H1 (cell line): ENCODE data around the gene SIPA1L3. TPM values are rescaled to one million over a fixed set of nuclear protein-coding genes. Genes with fewer than 3 reads are reported as not detected.

Experiments
- CTCF ChIA-PET: fragments of 300-600 bp; sonication (Branson Sonifier 250); formaldehyde crosslinking; loops from one replicate; lab custom pipeline; 2021; ENCODE audit not compliant: partially characterized antibody; lab: Charles Lee
- POLR2A ChIA-PET: fragments of 300-600 bp; sonication (Branson Sonifier 250); formaldehyde crosslinking; loops from one replicate; lab custom pipeline; 2021; ENCODE audit warnings: inconsistent platforms; ENCODE audit not compliant: partially characterized antibody; lab: Charles Lee
- DNase-seq, 2 experiments: peaks; one replicate each; pipeline versions ENCODE4 v3.0.0 to v3.0.0-alpha.2; 2010 to 2022; ENCODE audit warnings: low spot score in 2 of 2, low read depth in 1 of 2, mixed read lengths in 1 of 2
- FAIRE-seq: peaks from 2 replicates; lab custom pipeline; 2011; peaks lifted over from hg19 to GRCh38; lab: Jason Lieb, UNC
- H2AFZ ChIP-seq: 2 replicates; pipeline ENCODE4 v1.8.1; 2012; ENCODE audit warnings: low read length, inconsistent platforms
- H2AK5ac ChIP-seq: 2 replicates; pipeline ENCODE4 v1.6.1; 2013; ENCODE audit warnings: low read depth, low read length
- H2BK120ac ChIP-seq: replicated peaks from 2 replicates; pipeline ENCODE3; 2013; ENCODE audit warnings: low read depth, low read length, inconsistent platforms
- H2BK12ac ChIP-seq: 2 replicates; pipeline ENCODE4 v1.6.1; 2013; ENCODE audit warnings: low read depth, low read length
- H2BK15ac ChIP-seq: 2 replicates; pipeline ENCODE4 v1.6.1; 2013; ENCODE audit warnings: low read length
- H2BK20ac ChIP-seq: 2 replicates; pipeline ENCODE4 v1.6.1; 2013; ENCODE audit warnings: low read length
- H2BK5ac ChIP-seq: 2 replicates; pipeline ENCODE4 v1.6.1; 2013; ENCODE audit warnings: low read depth, low read length
- H3K14ac ChIP-seq: 2 replicates; pipeline ENCODE4 v1.6.1; 2013; ENCODE audit warnings: inconsistent platforms; ENCODE audit not compliant: insufficient read length
- H3K18ac ChIP-seq: 2 replicates; pipeline ENCODE4 v1.6.1; 2013; ENCODE audit warnings: low read length; ENCODE audit errors: extremely low read depth
- H3K23ac ChIP-seq: 2 replicates; pipeline ENCODE4 v1.6.1; 2013; ENCODE audit warnings: inconsistent platforms; ENCODE audit not compliant: insufficient read length
- H3K23me2 ChIP-seq: 2 replicates; pipeline ENCODE4 v1.6.1; 2013; ENCODE audit warnings: low read depth, low read length
- H3K27ac ChIP-seq: 2 replicates; pipeline ENCODE4 v1.6.1; 2011; ENCODE audit warnings: low read depth, low read length, inconsistent platforms
- H3K27me3 ChIP-seq, 4 experiments: replicated peaks in 1 of 4; 1 replicate in 1 of 4; 2 replicates in 3 of 4; pipeline versions ENCODE4 v1.6.1 to v1.8.1; 2011 to 2013; ENCODE audit warnings: low read length in 3 of 4, mild to moderate bottlenecking in 3 of 4, inconsistent platforms in 2 of 4, mixed read lengths in 2 of 4, moderate library complexity in 1 of 4; ENCODE audit not compliant: control insufficient read depth in 3 of 4, insufficient read depth in 3 of 4; ENCODE audit errors: extremely low read depth in 1 of 4
- H3K36me3 ChIP-seq, 4 experiments: 2 replicates each; pipeline versions ENCODE4 v1.6.1 to v1.8.1; 2011 to 2013; ENCODE audit warnings: mild to moderate bottlenecking in 4 of 4, low read length in 3 of 4, moderate library complexity in 2 of 4, control low read depth in 1 of 4, inconsistent platforms in 1 of 4; ENCODE audit not compliant: insufficient read depth in 4 of 4, control insufficient read depth in 2 of 4
- H3K4ac ChIP-seq: replicated peaks from 2 replicates; pipeline ENCODE3; 2013; ENCODE audit warnings: low read length, low read depth, mixed read lengths, inconsistent platforms; ENCODE audit not compliant: insufficient read length
- H3K4me1 ChIP-seq, 4 experiments: replicated peaks in 1 of 4; 1 replicate in 1 of 4; 2 replicates in 3 of 4; pipeline versions ENCODE4 v1.6.1 to v1.8.1; 2011 to 2013; ENCODE audit warnings: low read length in 3 of 4, inconsistent platforms in 2 of 4, mixed read lengths in 1 of 4; ENCODE audit not compliant: insufficient read depth in 4 of 4, control insufficient read depth in 3 of 4
- H3K4me2 ChIP-seq, 2 experiments: 2 replicates each; pipeline versions ENCODE4 v1.6.1 to v1.8.1; 2011 to 2013; ENCODE audit warnings: low read depth in 2 of 2, low read length in 2 of 2, control low read depth in 1 of 2, inconsistent platforms in 1 of 2, mild to moderate bottlenecking in 1 of 2; ENCODE audit not compliant: insufficient read depth in 1 of 2
- H3K4me3 ChIP-seq, 4 experiments: fragments of 200-600, 300-600 bp in 1 of 4; sonication (generic), shearing (Covaris generic), sonication (Bioruptor Twin) in 1 of 4; 2 replicates each; pipeline versions ENCODE4 v1.5.1 to v1.8.1; 2011 to 2016; ENCODE audit warnings: low read length in 4 of 4, low read depth in 3 of 4, control low read depth in 2 of 4, inconsistent platforms in 2 of 4, mild to moderate bottlenecking in 2 of 4, mixed read lengths in 1 of 4, moderate library complexity in 1 of 4; ENCODE audit not compliant: insufficient read depth in 2 of 4; ENCODE audit errors: extremely low read depth in 1 of 4
- H3K56ac ChIP-seq: replicated peaks from 2 replicates; pipeline ENCODE3; 2013; ENCODE audit warnings: low read depth, mild to moderate bottlenecking, mixed read lengths, low read length, inconsistent platforms; ENCODE audit not compliant: insufficient read length
- H3K79me1 ChIP-seq: 2 replicates; pipeline ENCODE4 v1.6.1; 2013; ENCODE audit warnings: low read depth, low read length, control low read depth
- H3K79me2 ChIP-seq, 2 experiments: 2 replicates each; pipeline versions ENCODE4 v1.6.1 to v1.8.1; 2012 to 2013; ENCODE audit warnings: low read length in 2 of 2, mild to moderate bottlenecking in 2 of 2, inconsistent platforms in 1 of 2; ENCODE audit not compliant: insufficient read depth in 2 of 2, control insufficient read depth in 1 of 2
- H3K9ac ChIP-seq, 4 experiments: replicated peaks in 1 of 4; 1 replicate in 1 of 4; 2 replicates in 3 of 4; pipeline versions ENCODE4 v1.6.1 to v1.8.1; 2011 to 2013; ENCODE audit warnings: low read depth in 3 of 4, low read length in 3 of 4, control low read depth in 2 of 4, mild to moderate bottlenecking in 2 of 4, moderate library complexity in 2 of 4, inconsistent platforms in 1 of 4; ENCODE audit errors: extremely low read depth in 1 of 4
- H3K9me3 ChIP-seq, 2 experiments: 2 replicates each; pipeline versions ENCODE4 v1.6.1 to v1.8.1; 2012 to 2013; ENCODE audit warnings: mild to moderate bottlenecking in 2 of 2, moderate library complexity in 2 of 2, control low read depth in 1 of 2, inconsistent platforms in 1 of 2, low read depth in 1 of 2, low read length in 1 of 2, mixed read lengths in 1 of 2; ENCODE audit not compliant: insufficient read depth in 2 of 2
- H4K20me1 ChIP-seq, 2 experiments: replicated peaks in 1 of 2; 2 replicates each; pipeline versions ENCODE3 to v1.8.1; 2011 to 2013; ENCODE audit warnings: inconsistent platforms in 2 of 2, low read length in 2 of 2, mild to moderate bottlenecking in 1 of 2; ENCODE audit not compliant: insufficient read depth in 2 of 2, control insufficient read depth in 1 of 2
- H4K5ac ChIP-seq: 2 replicates; pipeline ENCODE4 v1.6.1; 2013; ENCODE audit warnings: low read length, low read depth, mixed read lengths, inconsistent platforms; ENCODE audit not compliant: insufficient read length
- H4K8ac ChIP-seq: 2 replicates; pipeline ENCODE4 v1.8.0; 2013; ENCODE audit warnings: mild to moderate bottlenecking, moderate library complexity, low read length, inconsistent platforms; ENCODE audit not compliant: insufficient read depth; ENCODE audit errors: extremely low read depth
- H4K91ac ChIP-seq: replicated peaks from 2 replicates; pipeline ENCODE3; 2013; ENCODE audit warnings: low read length, mixed read lengths, inconsistent platforms; ENCODE audit not compliant: insufficient read length
- RFX5 ChIP-seq: IDR thresholded peaks from 2 replicates; pipeline ENCODE4 v1.6.1; 2011; ENCODE audit warnings: low read depth, low read length, improper control_type of control experiment, borderline replicate concordance
- WGBS, 2 experiments: shearing (Covaris generic) in 1 of 2; methylation state at CpG; one replicate each; pipeline versions ENCODE4 v1.1.6 to v1.1.7; 2013 to 2015; ENCODE audit warnings: low lambda C conversion rate in 2 of 2, mixed read lengths in 2 of 2, inconsistent platforms in 1 of 2, low coverage in 1 of 2, missing lambda C conversion rate in 1 of 2; ENCODE audit not compliant: insufficient replicate concordance in 2 of 2, insufficient coverage in 1 of 2, insufficient read length in 1 of 2; ENCODE audit errors: extremely low coverage in 1 of 2, missing lambda C conversion rate in 1 of 2; 5-methylcytosine and 5-hydroxymethylcytosine counted together
- polyA plus RNA-seq, 7 experiments: library from polyadenylated mRNA; depleted of rRNA in 3 of 7; stranded (reverse) in 5 of 7; unstranded in 2 of 7; fragments of >200 nt in 5 of 7; fragments of 200-250 nt in 2 of 7; gene quantifications; 1 replicate in 5 of 7; 2 replicates in 1 of 7; 4 replicates in 1 of 7; pipeline versions ENCODE4 v1.2.1 to v1.2.3, GENCODE V29; 2011 to 2013; ENCODE audit warnings: missing spikeins in 2 of 7, mixed read lengths in 2 of 7
- total RNA-seq: library from RNA; stranded (reverse); fragmentation: NEBNext Ultra II Directional; extraction: Animal tissue kit (Norgen Biotek cat#: 25700); gene quantifications from 2 replicates; pipeline ENCODE4 v1.2.1, GENCODE V29; 2021

The SIPA1L3 gene
- total and polyA plus RNA-seq, 2 of the 8 experiments (the other 6 are each of a cell fraction or from before 2014, with no cell fraction given) = 15.0 to 54.9 TPM

DNA sequence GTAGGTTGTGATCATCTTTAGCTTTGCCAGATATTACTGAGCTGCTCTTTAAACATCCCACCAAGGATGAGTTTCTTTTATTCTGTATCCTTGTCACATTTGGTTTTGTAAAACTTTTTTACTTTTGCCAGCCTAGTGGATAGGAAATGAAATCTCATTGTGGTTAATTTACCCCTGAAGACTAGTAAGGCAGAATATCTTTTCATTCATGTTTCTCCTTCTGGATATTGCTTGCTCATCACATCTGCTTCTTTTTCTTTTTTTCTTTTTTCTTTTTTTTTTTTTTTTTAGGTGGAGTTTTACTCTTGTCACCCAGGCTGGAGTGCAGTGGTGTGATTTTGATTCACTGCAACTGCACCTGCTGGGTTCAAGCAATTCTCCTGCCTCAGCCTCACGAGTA is 31.3 kb downstream of the SIPA1L3 start:
- no peak overlapping the region for H4K8ac ChIP-seq
- peaks cover 0 to 2% of the 10 kb centered on the region in 2 experiments for H4K20me1 ChIP-seq
- no peaks in the 10 kb centered on the region; the same call in 1 of the 2 replicates for H3K23me2 ChIP-seq
- FAIRE-seq (no peak), DNase-seq (no peak)
- no peak for TF ChIP-seq RFX5
- H2AK5ac ChIP-seq = no peak overlapping the region
- H3K27ac ChIP-seq = no peak overlapping the region
- ChIA-PET POLR2A (no interaction called here), CTCF (interaction anchor here (1.0 to 1.2 kb wide), 2 partner anchors 11 to 355 kb away, joined by 3 read pairs; no protein-coding TSS in a partner anchor)
- H3K4ac ChIP-seq = no peak overlapping the region
- H3K36me3 ChIP-seq = peaks cover 0 to 13% (median 4%) of the 10 kb centered on the region in 4 experiments; a peak in 2 of 8 replicates
- H2BK15ac ChIP-seq = no peak overlapping the region
- H2AFZ ChIP-seq = no peak overlapping the region
- no peak overlapping the region for H4K5ac ChIP-seq
- H3K27me3 ChIP-seq = no peaks in the 10 kb centered on the region
- H3K4me3 ChIP-seq = no peak overlapping the region
- peaks cover 0 to 9% (median 7%) of the 10 kb centered on the region in 4 experiments; a peak in 6 of 7 replicates for H3K4me1 ChIP-seq
- H3K79me2 ChIP-seq = peaks cover 7 to 87% of the 10 kb centered on the region in 2 experiments
- H2BK12ac ChIP-seq = no peak overlapping the region
- H4K91ac ChIP-seq = no peak overlapping the region
- H3K9me3 ChIP-seq = peaks cover 3 to 9% of the 10 kb centered on the region in 2 experiments; a peak in 2 of 4 replicates
- no peak overlapping the region for H3K14ac ChIP-seq
- H3K18ac ChIP-seq = no peak overlapping the region
- H2BK5ac ChIP-seq = no peak overlapping the region
- H3K79me1 ChIP-seq = peaks cover 18% of the 10 kb centered on the region
- H3K23ac ChIP-seq = no peak overlapping the region
- 70% methylated on average over 1 of the region's 1 CpG; no CpG with 5 or more reads in 1 of the 2 experiments for WGBS, 2 experiments
- no peak overlapping the region for H3K4me2 ChIP-seq
- no peak overlapping the region for H3K56ac ChIP-seq
- no peak overlapping the region for H2BK20ac ChIP-seq
- no peak overlapping the region for H2BK120ac ChIP-seq
- H3K9ac ChIP-seq = no peak overlapping the region
